Cerebellar cortex (tissue), 1 donor: ENCODE results near the gene TGFBR3L.

ENCODE experiments used
- DNase-seq: peaks from one replicate; pipeline ENCODE4 v3.0.0-alpha.2; 2015; ENCODE audit warnings: low spot score

The TGFBR3L gene

DNA sequence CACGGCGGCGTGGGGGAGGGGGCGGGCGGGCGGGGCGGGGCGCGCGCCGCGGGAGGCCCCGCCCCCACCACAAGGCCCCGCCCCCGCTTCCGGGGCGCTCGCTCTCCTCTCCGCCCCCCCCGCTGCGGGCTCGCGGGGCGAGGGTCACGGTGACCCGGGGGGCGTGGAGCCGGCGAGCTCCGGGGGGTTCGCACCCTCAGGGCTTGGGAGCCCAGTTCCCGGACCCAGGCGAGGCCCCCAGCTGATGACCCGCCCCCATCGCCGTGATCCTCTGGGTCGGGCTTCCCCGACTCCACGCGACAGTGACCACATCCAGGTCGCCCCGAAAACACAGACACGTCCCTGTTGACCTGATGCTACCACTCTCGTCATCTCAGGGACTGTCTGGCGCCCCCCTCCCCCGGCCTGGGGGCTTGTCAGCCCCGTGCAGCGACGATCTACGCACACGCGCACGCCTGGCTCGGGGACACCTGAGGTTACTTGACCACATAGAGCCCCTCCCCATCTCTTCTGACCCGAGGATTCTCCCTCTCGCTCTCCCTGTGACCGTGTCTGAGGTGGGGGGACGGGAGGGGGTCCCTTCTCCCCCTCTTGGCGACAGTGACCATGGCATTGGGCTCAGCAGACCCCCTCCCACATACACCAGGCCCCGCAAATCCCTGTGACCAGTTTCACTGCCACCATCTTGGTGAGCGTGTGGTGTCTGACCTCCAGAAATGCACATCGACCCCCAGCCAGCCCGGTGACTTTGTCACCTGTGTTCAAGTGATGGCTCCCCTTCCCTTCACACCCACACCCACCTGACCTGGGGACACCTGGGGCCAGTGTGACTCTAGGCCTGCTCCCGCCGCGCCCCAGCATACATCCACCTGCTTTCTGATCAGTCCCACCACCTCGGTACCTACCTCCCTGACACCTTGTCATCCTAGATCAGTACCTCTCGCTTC, 10.3 kb upstream of the TGFBR3L start:
- DNase-seq, result no peak

- DNase-seq, result no peak
Observed at GRCh38 chr19:7905268-7905667, 9.4 kb upstream of the TGFBR3L start.

DNA sequence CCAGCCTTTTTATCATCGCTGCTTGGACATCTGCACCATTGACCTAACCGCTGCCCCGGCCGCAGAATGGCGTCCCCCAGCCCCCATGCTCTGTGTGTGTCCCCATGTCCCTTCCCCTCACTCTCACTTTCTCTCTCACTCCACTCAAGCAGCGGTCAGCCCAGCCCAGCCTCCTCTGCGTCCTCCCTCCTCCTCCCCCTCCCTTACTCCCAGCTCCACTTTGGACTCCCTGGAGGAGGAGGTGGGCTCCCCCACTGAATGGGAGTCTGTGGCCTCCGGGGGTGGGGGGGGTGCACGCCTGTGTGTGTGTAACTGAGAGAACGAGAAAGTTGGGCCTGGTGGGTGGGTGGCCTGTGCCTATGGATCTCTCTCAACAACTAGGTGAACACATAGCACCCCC, 8.8 kb upstream of the TGFBR3L start:
- no peak for DNase-seq

DNA sequence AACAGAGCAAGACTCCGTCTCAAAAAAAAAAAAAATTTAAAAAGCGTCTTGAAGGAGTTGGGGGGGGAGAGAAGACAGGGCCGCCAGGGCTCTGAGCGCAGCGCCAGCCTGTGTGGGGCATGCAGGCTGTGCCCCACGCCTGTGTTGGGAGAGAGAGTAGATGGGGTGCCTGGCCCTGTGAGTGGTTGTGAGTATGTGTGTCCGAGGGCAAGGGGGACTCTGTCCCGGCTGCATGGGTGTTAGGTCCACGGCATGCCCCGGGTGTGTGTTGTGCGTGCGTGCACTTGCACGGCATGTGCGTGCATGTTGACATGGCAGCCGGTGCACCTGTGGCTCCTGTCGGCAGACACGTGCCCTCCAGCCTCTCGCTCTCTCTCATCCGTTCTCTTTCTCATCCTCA, 7.5 kb upstream of the TGFBR3L start:
- DNase-seq, result no peak

DNA sequence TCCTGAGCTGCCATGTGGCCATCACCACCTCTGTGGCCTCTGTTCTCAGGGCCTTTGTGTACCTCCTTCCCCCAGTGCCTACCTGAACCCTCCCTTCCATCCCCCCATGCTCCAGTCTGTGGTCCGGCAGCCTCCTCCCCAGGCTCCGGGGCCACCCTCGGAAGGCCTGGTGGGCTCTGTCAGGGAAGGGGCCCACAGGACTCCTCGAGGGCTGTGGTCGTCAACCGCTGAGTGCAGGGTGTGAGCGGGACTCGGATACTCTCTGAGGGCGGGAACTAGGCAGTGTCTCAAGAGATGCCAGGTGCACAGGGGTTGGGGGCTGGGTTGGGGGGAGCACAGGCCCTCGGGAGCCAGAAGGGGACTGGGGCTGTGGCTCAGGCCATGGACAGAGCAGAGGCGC, 7.1 kb upstream of the TGFBR3L start:
- DNase-seq, result no peak

DNA sequence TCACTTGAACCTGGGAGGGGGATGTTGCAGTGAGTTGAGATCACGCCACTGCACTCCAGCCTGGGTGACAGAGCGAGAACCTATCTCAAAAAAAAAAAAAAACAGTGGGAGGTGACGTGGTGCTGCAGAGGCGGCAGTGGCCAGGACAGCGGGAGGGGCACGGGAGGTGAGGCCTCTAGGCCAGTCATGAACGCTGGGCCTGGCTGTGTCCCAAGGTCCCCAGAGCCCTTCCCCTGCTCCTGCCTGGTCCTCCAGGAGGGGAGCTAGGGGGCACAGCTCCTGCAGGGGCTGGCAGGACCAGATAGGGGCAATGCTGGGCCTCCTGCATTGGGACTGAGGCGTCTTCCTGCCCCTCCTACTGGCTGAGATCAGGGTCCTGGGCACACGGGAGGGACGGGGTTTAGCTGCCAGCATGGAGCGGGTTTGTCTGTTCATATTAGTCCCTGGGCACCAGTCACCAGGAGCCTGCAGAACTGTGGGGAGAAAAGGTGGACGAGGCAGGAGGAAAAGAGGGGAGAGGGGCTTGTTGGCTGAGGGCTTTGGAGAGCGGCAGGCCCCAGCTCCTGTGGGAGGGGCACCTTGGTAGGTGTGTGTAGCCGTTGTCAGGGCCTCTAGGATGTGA, 6.4 kb upstream of the TGFBR3L start:
- no peak for DNase-seq

DNA sequence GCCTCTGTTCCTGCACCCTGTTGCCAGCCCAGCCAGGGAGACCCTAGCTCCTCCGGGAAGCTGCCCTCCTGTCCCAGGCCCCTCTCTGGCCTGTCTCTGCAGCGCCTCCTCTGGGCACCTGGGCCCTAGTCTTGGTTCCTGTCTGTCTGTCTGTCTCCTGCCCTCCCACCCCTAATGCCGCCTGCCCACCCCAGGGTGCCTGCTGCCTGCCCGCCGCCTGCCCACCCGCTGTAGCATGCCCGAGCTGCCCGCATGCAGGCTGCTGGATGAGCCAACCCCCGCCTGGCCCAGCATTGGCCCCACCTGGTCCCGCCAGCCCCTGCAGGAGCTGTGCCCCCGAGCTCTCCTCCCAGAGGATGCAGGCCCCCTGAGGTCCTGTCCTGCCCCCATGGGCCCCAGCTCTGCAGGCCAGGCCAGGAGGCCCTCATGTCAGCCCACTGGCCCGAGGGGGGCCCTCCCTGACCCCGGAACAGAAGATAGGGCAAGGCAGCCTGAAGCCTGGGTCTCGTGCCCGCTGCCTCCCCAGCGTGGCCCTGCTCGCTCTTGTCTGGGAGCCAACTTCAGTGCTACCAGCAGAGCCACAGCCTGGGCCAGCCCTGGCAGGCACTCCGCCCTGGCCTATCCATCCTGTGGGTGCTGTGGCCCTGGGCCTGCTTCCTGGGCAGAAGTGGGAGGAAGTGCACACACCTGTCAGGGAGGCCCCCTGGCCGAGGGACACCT, 5.7 kb upstream of the TGFBR3L start:
- DNase-seq, result no peak

- no peak for DNase-seq
Observed at GRCh38 chr19:7909471-7910067, 5.1 kb upstream of the TGFBR3L start.

DNA sequence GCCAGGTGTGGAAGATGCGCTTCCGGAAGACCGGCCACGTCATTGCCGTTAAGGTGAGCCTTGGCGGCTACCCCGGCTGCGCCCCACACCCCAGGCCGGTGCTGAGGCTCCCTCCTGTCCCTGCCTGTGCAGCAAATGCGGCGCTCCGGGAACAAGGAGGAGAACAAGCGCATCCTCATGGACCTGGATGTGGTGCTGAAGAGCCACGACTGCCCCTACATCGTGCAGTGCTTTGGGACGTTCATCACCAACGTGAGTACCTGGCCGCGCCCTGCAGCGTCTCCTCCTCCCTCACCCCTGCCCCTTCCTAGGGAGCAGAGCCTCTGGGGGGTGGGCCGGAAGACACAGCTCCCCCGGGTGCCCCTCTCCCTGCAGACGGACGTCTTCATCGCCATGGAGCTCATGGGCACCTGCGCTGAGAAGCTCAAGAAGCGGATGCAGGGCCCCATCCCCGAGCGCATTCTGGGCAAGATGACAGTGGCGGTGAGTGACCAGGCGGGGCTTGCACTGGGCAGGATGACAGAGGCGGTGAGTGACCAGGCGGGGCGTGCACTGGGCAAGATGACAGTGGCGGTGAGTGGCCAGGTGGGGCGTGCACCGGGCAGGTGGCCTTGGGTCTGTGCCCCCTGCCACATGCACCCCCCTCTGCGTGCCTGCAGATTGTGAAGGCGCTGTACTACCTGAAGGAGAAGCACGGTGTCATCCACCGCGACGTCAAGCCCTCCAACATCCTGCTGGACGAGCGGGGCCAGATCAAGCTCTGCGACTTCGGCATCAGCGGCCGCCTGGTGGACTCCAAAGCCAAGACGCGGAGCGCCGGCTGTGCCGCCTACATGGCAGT, 4.1 kb upstream of the TGFBR3L start:
- DNase-seq, result no peak

GRCh38 chr19:7911508-7912143, 3.0 kb upstream of the TGFBR3L start:
- no peak for DNase-seq

- DNase-seq, result no peak
Observed at GRCh38 chr19:7912144-7912696, 2.4 kb upstream of the TGFBR3L start.

- no peak for DNase-seq
Observed at GRCh38 chr19:7912697-7913564, 1.7 kb upstream of the TGFBR3L start.

- no peak for DNase-seq
Observed at GRCh38 chr19:7913652-7914051, 978 bp upstream of the TGFBR3L start.

DNA sequence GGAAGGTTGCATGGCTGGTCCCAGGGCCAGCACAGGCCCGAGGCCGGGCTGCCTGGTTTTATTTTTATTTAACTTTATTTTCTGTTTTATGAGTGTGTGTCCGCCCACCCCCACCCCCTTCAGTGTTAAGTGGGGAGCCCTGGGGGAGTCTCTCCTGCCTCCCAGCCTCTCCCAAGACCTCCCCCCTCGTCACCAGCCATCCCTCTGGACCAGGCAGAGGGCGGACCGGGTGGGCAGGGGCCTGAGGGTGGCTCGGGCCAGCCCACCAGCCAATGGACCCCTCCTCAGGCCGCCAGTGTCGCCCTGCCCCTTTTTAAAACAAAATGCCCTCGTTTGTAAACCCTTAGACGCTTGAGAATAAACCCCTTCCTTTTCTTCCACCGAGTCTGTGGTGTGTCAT, 531 bp upstream of the TGFBR3L start:
- DNase-seq, result no peak

GRCh38 chr19:7915250-7916102, 846 bp downstream of the TGFBR3L start:
- no peak for DNase-seq

DNA sequence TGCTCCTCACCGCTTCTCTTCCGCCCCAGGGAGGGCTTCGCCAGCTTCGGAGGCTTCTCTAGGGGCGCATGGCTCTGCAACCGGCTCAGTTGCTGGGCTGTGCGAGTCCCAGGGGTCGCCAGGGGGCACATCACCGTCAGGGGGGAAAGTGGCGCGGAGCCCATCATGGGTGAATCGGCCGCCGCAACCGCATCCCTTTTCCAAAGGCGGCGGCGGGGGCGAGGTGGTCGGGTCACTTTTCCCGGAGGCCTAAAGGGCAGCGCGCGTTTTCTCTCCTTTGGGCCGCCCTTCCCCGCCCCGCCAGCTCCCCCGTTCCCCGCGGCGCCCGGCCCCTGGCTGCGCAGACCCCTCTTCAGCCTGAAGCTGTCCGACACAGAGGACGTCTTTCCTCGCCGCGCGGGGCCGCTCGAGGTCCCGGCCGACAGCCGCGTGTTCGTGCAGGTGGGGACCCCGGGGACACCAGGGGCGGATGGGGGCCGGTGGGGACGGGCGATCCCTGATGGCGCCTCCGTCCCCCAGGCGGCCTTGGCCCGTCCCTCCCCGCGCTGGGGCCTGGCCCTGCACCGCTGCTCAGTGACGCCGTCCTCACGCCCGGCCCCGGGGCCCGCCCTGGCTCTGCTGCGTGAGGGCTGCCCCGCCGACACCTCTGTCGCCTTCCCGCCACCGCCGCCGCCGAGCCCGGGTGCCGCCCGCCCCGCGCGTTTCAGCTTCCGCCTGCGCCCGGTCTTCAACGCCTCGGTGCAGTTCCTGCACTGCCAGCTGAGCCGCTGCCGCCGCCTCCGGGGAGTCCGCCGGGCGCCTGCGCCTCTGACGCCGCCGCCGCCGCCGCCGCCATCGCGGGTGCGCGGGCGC, 1.7 kb downstream of the TGFBR3L start:
- no peak for DNase-seq

DNA sequence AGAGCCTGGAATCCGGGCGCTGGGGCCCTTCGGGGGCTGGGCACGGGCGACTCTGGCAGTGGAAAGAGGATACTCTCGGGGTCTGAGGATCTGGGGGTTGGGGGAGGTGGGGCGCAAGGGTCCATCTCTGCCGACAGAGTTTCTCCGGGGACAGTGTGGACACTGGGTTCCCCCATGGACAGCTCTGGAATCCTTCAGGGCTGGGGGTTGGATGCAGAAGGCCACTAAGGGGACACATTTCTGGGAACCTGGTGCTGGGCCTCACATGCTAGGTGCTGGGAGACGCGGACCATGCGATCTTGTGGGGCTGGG, 2.3 kb downstream of the TGFBR3L start:
- no peak for DNase-seq
